ENCODE results near the gene LRRC74B.
"Not testable (repeated sequence)": the region's sequence is repeated elsewhere in the genome, so short reads cannot be mapped to it uniquely, and the experiment has no call there.

LRRC74B gene

DNA sequence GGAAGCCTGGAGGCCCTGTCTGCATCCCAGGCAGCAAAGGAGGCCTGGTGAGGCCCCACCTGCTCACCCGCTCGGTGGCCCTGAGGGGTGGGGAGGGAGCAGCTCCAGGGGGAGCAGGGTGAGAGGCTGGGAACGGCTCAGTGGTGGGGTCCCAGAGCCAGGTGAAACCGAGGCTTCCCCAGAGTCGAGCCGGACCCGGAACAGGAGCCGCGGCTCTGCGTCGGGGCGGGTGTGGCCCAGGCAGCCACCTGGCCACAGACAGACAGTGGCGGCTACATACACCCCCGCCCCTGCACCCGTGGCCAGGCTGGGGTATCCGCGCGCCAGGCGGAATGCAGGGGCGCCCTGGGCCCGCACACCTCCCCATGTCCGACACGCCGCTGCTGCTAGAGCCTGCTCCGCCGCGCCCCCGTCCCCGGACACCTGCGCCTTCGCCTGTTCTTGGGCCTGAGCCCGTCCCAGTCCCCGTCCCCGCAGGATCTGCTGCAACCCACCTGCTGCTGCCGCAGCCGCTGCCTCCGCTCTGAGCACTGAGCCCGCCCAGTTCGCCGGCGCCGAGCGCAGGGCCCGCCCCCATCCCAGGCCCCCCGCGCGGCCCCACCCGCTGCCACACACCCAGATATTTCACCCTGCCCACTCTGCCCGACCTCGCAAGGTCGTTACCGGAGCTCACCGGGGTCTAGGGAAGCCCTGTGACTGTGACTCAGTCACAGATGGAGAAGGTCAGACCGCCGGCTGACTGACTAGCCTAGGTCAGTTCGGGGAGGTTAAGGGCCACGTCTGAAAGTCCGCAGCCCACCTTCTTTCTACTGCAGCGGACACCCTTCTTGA is 13.5 kb upstream of the LRRC74B start, which contains the start of gene SLC7A4:
Gene SLC7A4, minus strand, starts transcription at position 525 of the 831 bp plus-strand sequence. CDS start 749 bp downstream, outside the sequence.
- H3K9ac ChIP-seq (ENCODE audit: low read length in 5 of 5), result peak within 1 kb of the TSS in 1 of 5 donors; percentile 58
- no peaks in the 10 kb centered on the region for H3K9me3 ChIP-seq (ENCODE audit: control insufficient read depth in 5 of 5, low read length in 5 of 5)
- H3K4me3 ChIP-seq (ENCODE audit: low read depth in 1 of 5, low read length in 5 of 5), result peak within 1 kb of the TSS; percentile 39 to 68 (median 64)
- peaks cover 3 to 23% (median 9%) of the 10 kb centered on the region in 5 donors for H3K27me3 ChIP-seq (ENCODE audit: control insufficient read depth in 5 of 5, insufficient read depth in 4 of 5, low read length in 5 of 5)
- H3K4me1 ChIP-seq (ENCODE audit: control insufficient read depth in 5 of 5, insufficient read depth in 5 of 5, low read length in 5 of 5), result peaks cover 0 to 31% (median 18%) of the 10 kb centered on the region in 5 donors
- H3K36me3 ChIP-seq (ENCODE audit: control insufficient read depth in 5 of 5, insufficient read depth in 5 of 5, low read length in 5 of 5), result no peaks in the 10 kb centered on the region
- no peak within 1 kb of the TSS for H3K27ac ChIP-seq (ENCODE audit: low read depth, low read length)

GRCh38 chr22:21032868-21033688 is 12.7 kb upstream of the LRRC74B start:
- Histone ChIP-seq H3K27ac (ENCODE audit: low read depth, low read length) (no peak overlapping the region), H3K9me3 (ENCODE audit: control insufficient read depth in 5 of 5, low read length in 5 of 5) (no peaks in the 10 kb centered on the region), H3K4me1 (ENCODE audit: control insufficient read depth in 5 of 5, insufficient read depth in 5 of 5, low read length in 5 of 5) (peaks cover 0 to 35% (median 26%) of the 10 kb centered on the region in 5 donors), H3K9ac (ENCODE audit: low read length in 5 of 5) (peak overlapping the region in 1 of 5 donors; percentile 58), H3K36me3 (ENCODE audit: control insufficient read depth in 5 of 5, insufficient read depth in 5 of 5, low read length in 5 of 5) (no peaks in the 10 kb centered on the region), H3K4me3 (ENCODE audit: low read depth in 1 of 5, low read length in 5 of 5) (peak overlapping the region; percentile 39 to 66 (median 48)), H3K27me3 (ENCODE audit: control insufficient read depth in 5 of 5, insufficient read depth in 4 of 5, low read length in 5 of 5) (peaks cover 3 to 23% (median 9%) of the 10 kb centered on the region in 5 donors)

DNA sequence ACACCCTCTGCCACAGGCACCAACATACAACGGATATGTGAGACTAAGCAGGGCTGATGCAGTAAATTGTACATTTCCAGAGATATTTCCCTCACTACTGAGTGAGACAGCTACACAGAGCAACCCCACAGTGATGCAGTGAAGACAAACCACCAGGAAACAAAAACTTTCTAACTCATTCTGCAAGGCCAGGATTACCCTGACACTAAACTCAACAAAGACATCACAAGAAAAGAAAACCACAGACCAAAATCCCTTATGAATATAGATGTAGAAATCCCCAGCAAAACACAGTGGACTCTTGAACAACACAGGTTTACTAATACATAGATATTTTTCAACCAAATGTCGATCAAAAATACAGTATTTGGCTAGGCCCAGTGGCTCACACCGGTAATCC is 11.9 kb upstream of the LRRC74B start:
- H3K9me3 ChIP-seq (ENCODE audit: control insufficient read depth in 5 of 5, low read length in 5 of 5), result no peaks in the 10 kb centered on the region
- no peak overlapping the region for H3K9ac ChIP-seq (ENCODE audit: low read length in 5 of 5)
- peaks cover 0 to 41% (median 32%) of the 10 kb centered on the region in 5 donors for H3K4me1 ChIP-seq (ENCODE audit: control insufficient read depth in 5 of 5, insufficient read depth in 5 of 5, low read length in 5 of 5)
- H3K4me3 ChIP-seq (ENCODE audit: low read depth in 1 of 5, low read length in 5 of 5), result no peak overlapping the region
- H3K27ac ChIP-seq (ENCODE audit: low read depth, low read length), result no peak overlapping the region
- H3K36me3 ChIP-seq (ENCODE audit: control insufficient read depth in 5 of 5, insufficient read depth in 5 of 5, low read length in 5 of 5), result no peaks in the 10 kb centered on the region
- H3K27me3 ChIP-seq (ENCODE audit: control insufficient read depth in 5 of 5, insufficient read depth in 4 of 5, low read length in 5 of 5), result peaks cover 3 to 23% (median 9%) of the 10 kb centered on the region in 5 donors

GRCh38 chr22:21034989-21035388 is 10.8 kb upstream of the LRRC74B start:
- Histone ChIP-seq H3K36me3 (ENCODE audit: control insufficient read depth in 5 of 5, insufficient read depth in 5 of 5, low read length in 5 of 5) (no peaks in the 10 kb centered on the region), H3K27me3 (ENCODE audit: control insufficient read depth in 5 of 5, insufficient read depth in 4 of 5, low read length in 5 of 5) (peaks cover 3 to 18% (median 9%) of the 10 kb centered on the region in 5 donors), H3K9ac (ENCODE audit: low read length in 5 of 5) (no peak overlapping the region), H3K27ac (ENCODE audit: low read depth, low read length) (no peak overlapping the region), H3K4me1 (ENCODE audit: control insufficient read depth in 5 of 5, insufficient read depth in 5 of 5, low read length in 5 of 5) (peaks cover 0 to 41% (median 32%) of the 10 kb centered on the region in 5 donors), H3K4me3 (ENCODE audit: low read depth in 1 of 5, low read length in 5 of 5) (no peak overlapping the region), H3K9me3 (ENCODE audit: control insufficient read depth in 5 of 5, low read length in 5 of 5) (no peaks in the 10 kb centered on the region)

- Histone ChIP-seq H3K36me3 (ENCODE audit: control insufficient read depth in 5 of 5, insufficient read depth in 5 of 5, low read length in 5 of 5) (no peaks in the 10 kb centered on the region), H3K9ac (ENCODE audit: low read length in 5 of 5) (no peak overlapping the region), H3K9me3 (ENCODE audit: control insufficient read depth in 5 of 5, low read length in 5 of 5) (no peaks in the 10 kb centered on the region), H3K27ac (ENCODE audit: low read depth, low read length) (no peak overlapping the region), H3K4me3 (ENCODE audit: low read depth in 1 of 5, low read length in 5 of 5) (no peak overlapping the region), H3K4me1 (ENCODE audit: control insufficient read depth in 5 of 5, insufficient read depth in 5 of 5, low read length in 5 of 5) (peaks cover 0 to 21% (median 15%) of the 10 kb centered on the region in 5 donors), H3K27me3 (ENCODE audit: control insufficient read depth in 5 of 5, insufficient read depth in 4 of 5, low read length in 5 of 5) (no peaks in the 10 kb centered on the region)
These were observed 7.3 kb upstream of the LRRC74B start for GRCh38 chr22:21038405-21038804.

DNA sequence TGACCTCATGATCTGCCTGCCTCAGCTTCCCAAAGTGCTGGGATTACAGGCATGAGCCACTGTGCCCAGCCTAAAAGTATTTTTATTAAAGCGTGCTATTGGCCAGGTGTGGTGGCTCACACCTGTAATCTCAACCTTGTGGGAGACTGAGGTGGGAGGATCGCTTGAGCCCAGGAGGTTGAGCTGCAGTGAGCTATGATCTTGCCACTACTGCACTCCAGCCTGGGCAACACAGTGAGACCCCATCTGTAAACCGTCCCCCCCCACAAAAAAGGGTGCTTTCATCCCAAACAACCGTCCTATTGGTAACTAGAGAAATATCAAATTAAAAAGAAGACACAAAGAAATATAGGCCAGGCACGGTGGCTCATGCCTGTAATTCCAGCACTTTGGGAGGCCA is 6.6 kb upstream of the LRRC74B start:
- not testable (repeated sequence) for H3K4me3 ChIP-seq (ENCODE audit: low read depth in 1 of 5, low read length in 5 of 5); H3K9ac ChIP-seq (ENCODE audit: low read length in 5 of 5); H3K27me3 ChIP-seq (ENCODE audit: control insufficient read depth in 5 of 5, insufficient read depth in 4 of 5, low read length in 5 of 5); H3K9me3 ChIP-seq (ENCODE audit: control insufficient read depth in 5 of 5, low read length in 5 of 5); H3K36me3 ChIP-seq (ENCODE audit: control insufficient read depth in 5 of 5, insufficient read depth in 5 of 5, low read length in 5 of 5); H3K27ac ChIP-seq (ENCODE audit: low read depth, low read length)
- H3K4me1 ChIP-seq (ENCODE audit: control insufficient read depth in 5 of 5, insufficient read depth in 5 of 5, low read length in 5 of 5), result peaks cover 0 to 21% (median 17%) of the 10 kb centered on the region in 5 donors

DNA sequence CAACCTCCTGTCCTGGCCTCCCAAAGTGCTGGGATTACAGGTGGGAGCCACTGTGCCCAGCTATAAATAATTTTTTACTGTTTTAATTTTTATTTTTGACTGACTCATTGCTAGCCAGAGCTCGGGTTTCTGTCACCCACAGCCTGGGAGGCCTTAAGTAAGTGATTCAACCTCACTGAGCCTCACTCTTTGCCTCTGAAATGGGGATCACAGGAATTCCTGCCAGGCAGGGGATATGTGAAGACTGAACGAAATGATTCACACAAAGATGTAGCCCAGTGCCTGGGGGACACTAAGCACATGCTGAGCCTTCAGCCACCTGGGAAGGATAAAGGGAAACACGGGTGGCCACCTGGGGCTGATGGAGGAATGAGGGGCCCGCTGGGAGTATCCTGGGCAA is 3.8 kb upstream of the LRRC74B start:
- H3K36me3 ChIP-seq (ENCODE audit: control insufficient read depth in 5 of 5, insufficient read depth in 5 of 5, low read length in 5 of 5), result no peaks in the 10 kb centered on the region
- H3K27me3 ChIP-seq (ENCODE audit: control insufficient read depth in 5 of 5, insufficient read depth in 4 of 5, low read length in 5 of 5), result no peaks in the 10 kb centered on the region
- H3K4me1 ChIP-seq (ENCODE audit: control insufficient read depth in 5 of 5, insufficient read depth in 5 of 5, low read length in 5 of 5), result peaks cover 3 to 37% (median 37%) of the 10 kb centered on the region in 5 donors
- H3K27ac ChIP-seq (ENCODE audit: low read depth, low read length), result no peak overlapping the region
- no peak overlapping the region for H3K4me3 ChIP-seq (ENCODE audit: low read depth in 1 of 5, low read length in 5 of 5)
- H3K9ac ChIP-seq (ENCODE audit: low read length in 5 of 5), result no peak overlapping the region
- no peaks in the 10 kb centered on the region for H3K9me3 ChIP-seq (ENCODE audit: control insufficient read depth in 5 of 5, low read length in 5 of 5)

DNA sequence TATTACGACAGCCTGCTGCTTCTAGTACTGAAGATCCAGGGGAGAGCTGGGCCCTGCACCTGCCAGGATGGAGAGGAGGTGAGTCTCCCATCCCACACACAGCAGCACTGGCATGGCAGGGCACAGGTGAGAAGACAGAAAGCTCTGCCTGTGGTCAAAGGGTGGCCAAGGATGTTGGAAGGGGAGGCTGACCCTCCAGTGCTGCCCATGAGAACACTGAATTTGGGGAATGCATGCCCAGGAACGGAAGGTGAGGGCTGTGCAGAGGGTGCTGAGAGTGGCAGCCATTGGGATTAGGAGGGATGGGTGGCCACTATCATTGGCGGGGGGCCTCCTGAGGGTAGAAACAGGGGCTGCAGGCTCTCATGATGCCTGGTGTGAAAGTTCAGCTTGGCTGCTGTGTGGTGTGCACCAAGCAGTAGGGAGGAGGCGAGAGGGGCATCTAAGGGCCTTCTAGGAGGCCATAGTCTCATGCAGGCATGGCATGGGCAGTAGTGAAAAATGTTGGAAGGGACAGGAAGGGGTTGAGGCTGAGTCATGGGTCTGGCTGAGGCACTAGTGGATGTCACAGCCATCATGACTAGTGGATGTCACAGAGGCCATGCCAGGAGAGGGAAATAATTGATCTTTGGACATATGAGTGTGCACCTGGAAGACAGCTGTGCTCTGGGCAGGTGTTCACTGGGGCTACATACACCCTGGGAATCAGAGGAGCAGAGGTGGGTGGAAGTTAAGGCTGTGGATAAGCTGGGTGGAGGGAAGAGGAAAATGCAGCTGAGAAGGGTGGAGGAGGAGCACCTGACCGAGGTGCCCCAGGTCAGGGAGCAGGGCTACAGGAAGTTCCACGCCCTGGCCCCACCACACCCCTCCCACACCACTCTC is 2.5 kb upstream of the LRRC74B start:
- no peaks in the 10 kb centered on the region for H3K27me3 ChIP-seq (ENCODE audit: control insufficient read depth in 5 of 5, insufficient read depth in 4 of 5, low read length in 5 of 5)
- H3K9ac ChIP-seq (ENCODE audit: low read length in 5 of 5), result no peak overlapping the region
- peaks cover 3 to 32% (median 25%) of the 10 kb centered on the region in 5 donors for H3K4me1 ChIP-seq (ENCODE audit: control insufficient read depth in 5 of 5, insufficient read depth in 5 of 5, low read length in 5 of 5)
- H3K4me3 ChIP-seq (ENCODE audit: low read depth in 1 of 5, low read length in 5 of 5), result no peak overlapping the region
- no peaks in the 10 kb centered on the region for H3K9me3 ChIP-seq (ENCODE audit: control insufficient read depth in 5 of 5, low read length in 5 of 5)
- no peaks in the 10 kb centered on the region for H3K36me3 ChIP-seq (ENCODE audit: control insufficient read depth in 5 of 5, insufficient read depth in 5 of 5, low read length in 5 of 5)
- no peak overlapping the region for H3K27ac ChIP-seq (ENCODE audit: low read depth, low read length)

DNA sequence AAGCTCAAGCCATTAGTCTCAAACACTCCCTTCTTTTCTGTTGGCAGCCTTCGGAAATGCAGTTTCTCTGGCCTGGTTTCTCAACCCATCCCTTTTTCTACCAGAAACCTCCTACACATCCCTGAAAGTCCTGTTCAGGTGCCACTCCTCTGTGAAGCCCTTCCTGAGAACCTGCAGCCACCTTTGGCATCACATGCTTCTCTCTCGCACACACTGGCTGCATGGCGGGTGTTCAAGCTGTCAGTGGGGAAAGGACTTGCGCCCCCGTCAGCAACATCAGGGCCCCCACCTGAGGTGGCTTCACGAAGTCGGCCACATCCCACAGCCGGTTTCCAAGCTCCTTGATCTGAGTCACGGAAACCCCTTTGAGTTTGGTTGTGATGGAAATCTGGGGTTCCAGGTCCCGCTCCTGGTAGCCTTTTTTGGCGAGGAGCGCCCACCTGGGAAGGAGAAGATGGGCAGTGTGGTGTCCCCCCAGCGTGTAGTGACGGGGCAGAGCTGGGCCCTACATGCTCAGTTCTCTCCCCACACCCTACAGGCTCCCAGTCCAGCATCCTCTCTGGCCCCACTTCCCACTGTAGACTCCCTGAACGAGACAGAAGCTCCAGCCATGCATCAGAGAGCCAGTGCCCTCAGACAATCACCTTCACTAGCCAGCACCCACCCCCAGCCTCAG is 1.7 kb upstream of the LRRC74B start:
- Histone ChIP-seq H3K27ac (ENCODE audit: low read depth, low read length) (no peak overlapping the region), H3K4me1 (ENCODE audit: control insufficient read depth in 5 of 5, insufficient read depth in 5 of 5, low read length in 5 of 5) (peaks cover 3 to 25% (median 21%) of the 10 kb centered on the region in 5 donors), H3K9me3 (ENCODE audit: control insufficient read depth in 5 of 5, low read length in 5 of 5) (no peaks in the 10 kb centered on the region), H3K4me3 (ENCODE audit: low read depth in 1 of 5, low read length in 5 of 5) (peak overlapping the region in 3 of 5 donors; percentile 50 to 64 (median 51)), H3K9ac (ENCODE audit: low read length in 5 of 5) (peak overlapping the region in 1 of 5 donors; percentile 51), H3K27me3 (ENCODE audit: control insufficient read depth in 5 of 5, insufficient read depth in 4 of 5, low read length in 5 of 5) (no peaks in the 10 kb centered on the region), H3K36me3 (ENCODE audit: control insufficient read depth in 5 of 5, insufficient read depth in 5 of 5, low read length in 5 of 5) (no peaks in the 10 kb centered on the region)

All from subcutaneous abdominal adipose tissue (tissue), 5 donors.